HG02970 (cell line): Measurements from ENCODE around the gene RNF34.

Experiments
- ATAC-seq: cut with Tn5 transposase; IDR thresholded peaks from one replicate; pipeline ENCODE4 v1.9.1; 2021; ENCODE audit warnings: mild to moderate bottlenecking, moderate library complexity, moderate number of reproducible peaks; ENCODE audit not compliant: unreplicated experiment, low FRiP score

Gene RNF34

DNA sequence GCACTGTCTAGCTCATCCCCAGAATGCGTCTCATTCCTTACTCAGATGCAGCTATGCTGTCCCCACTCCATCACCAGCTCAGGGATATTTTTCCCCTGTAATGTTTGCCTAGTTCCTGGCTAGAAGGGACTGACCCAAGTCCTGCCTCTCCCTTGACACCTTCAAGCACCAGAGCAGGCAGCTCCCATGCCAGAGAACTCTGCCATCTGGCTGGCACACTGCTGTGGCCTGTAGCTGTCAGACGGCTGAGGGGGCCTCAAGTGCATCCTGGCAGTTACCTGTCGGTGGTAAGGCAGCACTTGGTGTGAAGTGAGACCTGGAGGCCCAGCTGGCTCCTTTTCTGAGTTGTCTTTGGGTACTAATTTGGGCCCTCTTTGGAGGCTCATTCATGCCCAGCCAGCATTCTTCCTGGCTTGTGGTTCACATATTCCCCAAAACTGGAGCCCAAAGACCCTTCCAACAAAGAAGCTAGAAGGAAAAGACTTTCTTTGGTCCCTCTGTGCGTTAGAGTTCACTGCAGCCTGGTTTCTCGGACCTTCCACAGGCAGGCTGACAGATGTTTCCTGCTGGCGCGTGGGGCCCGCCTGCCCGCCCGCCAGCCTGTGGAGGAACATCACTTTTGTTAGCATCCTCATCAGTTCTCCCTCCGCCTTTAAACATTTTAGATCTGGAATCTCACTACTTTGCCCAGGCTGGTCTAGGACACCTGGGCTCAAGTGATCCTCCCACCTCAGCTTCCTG lies 33.0 kb downstream of the RNF34 start:
- ATAC-seq = no peak

- no peak for ATAC-seq
Measured at GRCh38 chr12:121436706-121437105, 36.8 kb downstream of the RNF34 start.

GRCh38 chr12:121438905-121439304 lies 39.0 kb downstream of the RNF34 start:
- no peak for ATAC-seq

DNA sequence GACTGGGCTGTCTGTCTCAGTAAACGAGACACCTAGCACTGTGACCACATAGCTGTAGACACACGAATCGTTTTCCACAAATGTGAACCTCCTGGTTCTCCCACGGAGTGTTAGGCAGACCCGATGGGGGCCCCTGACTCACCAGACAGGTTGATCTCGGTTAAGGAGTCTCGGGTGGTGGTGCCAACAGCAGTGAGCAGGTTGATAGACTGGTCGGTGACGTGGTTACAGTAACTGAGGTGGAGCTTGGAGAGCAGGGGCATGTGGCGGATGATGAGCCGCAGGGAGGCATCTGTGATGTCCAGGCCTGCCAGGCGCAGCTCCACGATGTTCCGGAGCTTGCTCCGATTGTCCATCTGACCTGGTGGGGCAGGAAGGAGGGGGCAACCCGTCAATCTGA lies 39.8 kb downstream of the RNF34 start:
- no peak for ATAC-seq

DNA sequence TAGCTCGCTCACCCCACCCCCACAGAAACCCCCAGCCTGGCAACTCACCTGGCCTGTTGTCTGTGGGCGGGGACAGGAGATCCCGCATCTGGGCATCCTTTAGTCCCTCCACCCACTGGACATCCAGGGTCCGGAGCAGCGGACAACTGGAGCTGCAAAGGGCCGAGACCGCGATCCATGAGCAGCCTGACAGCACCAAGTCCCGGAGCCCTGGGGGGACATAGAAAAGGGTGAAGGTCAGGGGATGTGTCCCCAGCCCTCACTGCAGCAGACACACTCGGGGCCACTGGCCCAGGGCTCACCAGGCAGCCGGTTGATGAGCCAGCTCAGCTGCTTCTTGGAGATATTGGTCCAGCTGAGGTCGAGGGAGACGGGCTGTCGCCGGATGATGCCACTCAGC lies 40.9 kb downstream of the RNF34 start:
- ATAC-seq = no peak

DNA sequence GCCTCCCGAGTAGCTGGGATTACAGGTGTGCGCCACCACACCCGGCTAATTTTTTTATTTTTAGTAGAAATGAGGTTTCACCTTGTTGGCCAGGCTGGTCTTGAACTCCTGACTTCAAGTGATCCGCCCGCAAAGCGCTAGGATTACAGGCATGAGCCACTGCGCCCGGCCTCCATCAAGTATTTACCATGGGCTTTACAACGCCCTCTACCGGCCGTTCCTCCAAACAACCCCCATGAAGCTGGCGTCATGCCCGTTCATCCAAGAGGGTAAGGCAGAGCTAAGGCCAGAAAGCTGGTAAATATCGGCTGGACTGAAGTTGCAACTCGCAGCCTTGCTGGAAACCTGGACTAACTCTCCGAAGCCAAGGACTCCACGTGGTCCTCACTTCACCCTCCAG lies 41.6 kb downstream of the RNF34 start:
- ATAC-seq = no peak

- no peak for ATAC-seq
Measured at GRCh38 chr12:121442028-121442948, 42.4 kb downstream of the RNF34 start.

GRCh38 chr12:121443193-121443870 lies 43.4 kb downstream of the RNF34 start:
- ATAC-seq = no peak

GRCh38 chr12:121443911-121444841 lies 44.3 kb downstream of the RNF34 start:
- ATAC-seq = no peak

GRCh38 chr12:121444842-121445202 lies 44.9 kb downstream of the RNF34 start:
- ATAC-seq = no peak

DNA sequence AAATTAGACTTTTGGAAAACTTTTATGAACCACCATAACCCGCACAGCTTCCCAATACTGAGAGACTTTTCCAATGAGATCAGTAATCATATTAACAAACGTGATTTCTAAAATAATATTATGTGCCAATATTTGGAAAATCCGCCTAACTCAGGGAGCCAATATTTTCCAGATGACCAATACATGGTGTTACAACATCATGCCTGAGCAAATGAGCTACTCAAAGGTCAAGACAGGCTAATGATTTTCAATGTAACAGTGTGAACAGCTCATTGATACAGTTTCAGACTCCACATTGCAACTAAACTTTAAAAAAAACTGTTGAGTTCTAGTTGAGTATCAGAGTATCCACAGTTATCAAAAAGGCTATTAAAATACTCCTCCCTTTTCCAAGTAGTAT lies 46.8 kb downstream of the RNF34 start:
- no peak for ATAC-seq

GRCh38 chr12:121448771-121449315 lies 48.9 kb downstream of the RNF34 start:
- no peak for ATAC-seq

GRCh38 chr12:121451961-121452339 lies 52.0 kb downstream of the RNF34 start:
- ATAC-seq = no peak

DNA sequence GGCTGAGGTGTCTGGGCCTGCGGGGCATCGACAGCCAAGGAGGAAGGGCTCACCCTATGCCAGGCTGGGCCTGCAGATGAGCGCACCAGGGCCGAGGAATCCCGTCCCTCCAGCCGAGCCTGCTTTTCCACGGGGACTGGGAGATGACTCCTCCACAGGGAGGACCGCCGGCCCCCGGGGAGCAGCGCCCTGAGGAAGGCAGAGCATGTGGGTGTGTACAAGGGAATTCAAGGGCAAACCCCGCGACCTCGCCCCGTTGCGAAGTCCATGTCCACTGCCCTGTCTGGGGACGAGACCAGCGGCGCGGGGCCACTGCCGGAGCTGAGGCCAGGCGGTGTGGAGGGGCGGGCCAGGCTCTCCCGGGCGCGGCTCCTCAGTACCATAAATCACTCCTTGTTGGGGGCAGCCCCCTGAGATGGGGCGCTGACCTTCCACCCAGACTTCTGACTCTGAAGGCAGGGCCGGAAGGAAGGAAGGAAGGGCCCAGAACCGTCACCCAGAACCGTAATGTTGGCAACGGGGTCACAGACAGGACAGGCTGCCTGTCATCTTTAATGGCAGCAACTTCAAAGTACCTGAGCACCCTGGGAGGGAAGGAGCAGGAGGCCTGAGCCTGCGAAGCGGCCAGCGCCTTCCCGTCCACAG lies 52.5 kb downstream of the RNF34 start:
- ATAC-seq = no peak

- no peak for ATAC-seq
Measured at GRCh38 chr12:121452985-121453360, 53.1 kb downstream of the RNF34 start.

DNA sequence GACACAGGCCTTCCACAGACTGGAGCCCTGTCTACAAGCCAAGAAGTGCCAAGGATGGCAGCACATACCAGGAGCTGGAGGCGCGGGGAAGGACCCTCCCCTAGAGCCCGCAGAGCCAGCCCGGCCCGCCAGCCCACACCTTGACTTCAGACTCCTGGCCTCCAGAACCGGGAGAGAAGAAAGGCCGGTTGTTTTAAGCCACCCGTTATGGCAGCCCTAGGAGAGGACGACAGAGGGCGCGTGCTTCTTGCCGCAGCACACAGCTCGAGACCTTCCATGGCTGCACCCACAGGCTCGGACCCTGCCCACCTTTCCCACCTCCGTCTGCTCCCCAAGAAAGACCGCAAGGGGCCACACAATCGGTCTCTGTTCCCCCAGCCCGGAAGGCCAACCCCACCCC lies 53.7 kb downstream of the RNF34 start:
- ATAC-seq = no peak

GRCh38 chr12:121454921-121455320 lies 55.0 kb downstream of the RNF34 start:
- ATAC-seq = no peak

GRCh38 chr12:121455766-121456420 lies 56.0 kb downstream of the RNF34 start:
- no peak for ATAC-seq

- no peak for ATAC-seq
Measured at GRCh38 chr12:121456551-121456950, 56.6 kb downstream of the RNF34 start.
